ENCODE measurements around the gene USP10.

DNA sequence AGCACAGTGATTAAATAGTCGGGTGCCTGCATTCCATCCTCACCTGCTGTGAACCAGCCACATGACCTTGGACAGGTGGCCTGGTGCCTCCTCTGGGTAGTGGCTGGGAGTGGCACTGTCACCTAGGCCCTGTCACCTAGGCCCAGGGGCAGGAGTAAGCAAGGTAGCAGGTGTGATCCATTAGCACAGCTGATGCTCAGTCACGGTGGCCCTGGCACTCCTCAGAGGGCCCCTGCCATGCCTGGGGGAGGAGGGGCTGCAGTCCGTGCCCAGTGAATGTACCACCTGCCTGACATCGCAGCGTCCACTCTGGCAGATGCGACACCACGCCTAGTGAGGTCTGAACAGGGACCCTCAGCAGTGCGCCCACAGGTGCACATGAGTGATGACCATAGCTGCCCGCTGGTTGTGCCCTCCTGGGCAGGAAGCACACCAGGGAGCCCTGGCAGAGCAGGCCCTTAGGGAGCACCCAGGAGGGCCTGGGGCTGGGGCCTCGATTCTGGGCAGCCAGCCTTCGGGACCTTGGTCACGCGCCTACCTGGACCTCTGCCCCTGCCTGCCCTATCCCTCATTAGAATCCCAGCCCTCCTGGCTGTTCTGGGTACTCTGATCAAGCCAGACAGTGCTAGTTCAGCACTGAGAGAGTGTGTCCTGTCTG is 86.9 kb downstream of the USP10 start:
- TF ChIP-seq, protein P1, sequence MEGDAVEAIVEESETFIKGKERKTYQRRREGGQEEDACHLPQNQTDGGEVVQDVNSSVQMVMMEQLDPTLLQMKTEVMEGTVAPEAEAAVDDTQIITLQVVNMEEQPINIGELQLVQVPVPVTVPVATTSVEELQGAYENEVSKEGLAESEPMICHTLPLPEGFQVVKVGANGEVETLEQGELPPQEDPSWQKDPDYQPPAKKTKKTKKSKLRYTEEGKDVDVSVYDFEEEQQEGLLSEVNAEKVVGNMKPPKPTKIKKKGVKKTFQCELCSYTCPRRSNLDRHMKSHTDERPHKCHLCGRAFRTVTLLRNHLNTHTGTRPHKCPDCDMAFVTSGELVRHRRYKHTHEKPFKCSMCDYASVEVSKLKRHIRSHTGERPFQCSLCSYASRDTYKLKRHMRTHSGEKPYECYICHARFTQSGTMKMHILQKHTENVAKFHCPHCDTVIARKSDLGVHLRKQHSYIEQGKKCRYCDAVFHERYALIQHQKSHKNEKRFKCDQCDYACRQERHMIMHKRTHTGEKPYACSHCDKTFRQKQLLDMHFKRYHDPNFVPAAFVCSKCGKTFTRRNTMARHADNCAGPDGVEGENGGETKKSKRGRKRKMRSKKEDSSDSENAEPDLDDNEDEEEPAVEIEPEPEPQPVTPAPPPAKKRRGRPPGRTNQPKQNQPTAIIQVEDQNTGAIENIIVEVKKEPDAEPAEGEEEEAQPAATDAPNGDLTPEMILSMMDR (IDR thresholded peaks at IDR 0.05 in 4 of 5, conservative IDR thresholded peaks at IDR 0.05 in 1 of 5): no peak
- no peak for TF ChIP-seq POLR2A (IDR thresholded peaks at IDR 0.05)
